Activated T-cell treated with anti-CD3 and anti-CD28 coated beads for 48 hours (primary cell): ENCODE results near the gene TAB3.

Source experiments
- DNase-seq: peaks from one replicate; pipeline ENCODE4 v3.0.0-alpha.2; 2020; ENCODE audit warnings: low read depth

The TAB3 gene

GRCh38 chrX:30887288-30887687, 1.8 kb downstream of the TAB3 start:
- DNase-seq = no peak

GRCh38 chrX:30885136-30885535, 3.9 kb downstream of the TAB3 start:
- no peak for DNase-seq

GRCh38 chrX:30883138-30883537, 5.9 kb downstream of the TAB3 start:
- DNase-seq = no peak

GRCh38 chrX:30881797-30882196, 7.3 kb downstream of the TAB3 start:
- no peak for DNase-seq

GRCh38 chrX:30881390-30881789, 7.7 kb downstream of the TAB3 start:
- no peak for DNase-seq

GRCh38 chrX:30880058-30880457, 9.0 kb downstream of the TAB3 start:
- DNase-seq = no peak

- DNase-seq = no peak
These were observed 12.7 kb downstream of the TAB3 start for GRCh38 chrX:30876367-30876766.

GRCh38 chrX:30875957-30876356, 13.1 kb downstream of the TAB3 start:
- DNase-seq = no peak

- no peak for DNase-seq
These were observed 14.2 kb downstream of the TAB3 start for GRCh38 chrX:30874851-30875250.

GRCh38 chrX:30870572-30870971, 18.5 kb downstream of the TAB3 start:
- DNase-seq = no peak

GRCh38 chrX:30865612-30866011, 23.4 kb downstream of the TAB3 start:
- no peak for DNase-seq

GRCh38 chrX:30865015-30865414, 24.0 kb downstream of the TAB3 start:
- DNase-seq = no peak

GRCh38 chrX:30864383-30864785, 24.7 kb downstream of the TAB3 start:
- no peak for DNase-seq

- DNase-seq = no peak
These were observed 25.1 kb downstream of the TAB3 start for GRCh38 chrX:30863974-30864373.

GRCh38 chrX:30858098-30858497, 31.0 kb downstream of the TAB3 start:
- DNase-seq = no peak

GRCh38 chrX:30851449-30851848, 37.6 kb downstream of the TAB3 start:
- DNase-seq = no peak

- DNase-seq = no peak
These were observed 53.7 kb downstream of the TAB3 start for GRCh38 chrX:30835373-30835772.

- no peak for DNase-seq
These were observed 55.2 kb downstream of the TAB3 start for GRCh38 chrX:30833896-30834295.

GRCh38 chrX:30831082-30831481, 58.0 kb downstream of the TAB3 start:
- DNase-seq = peak; percentile 15

- DNase-seq = no peak
These were observed 58.6 kb downstream of the TAB3 start for GRCh38 chrX:30830326-30830943.

GRCh38 chrX:30824275-30824674, 64.8 kb downstream of the TAB3 start:
- DNase-seq = no peak

GRCh38 chrX:30822764-30823163, 66.3 kb downstream of the TAB3 start:
- DNase-seq = no peak

- no peak for DNase-seq
These were observed 66.9 kb downstream of the TAB3 start for GRCh38 chrX:30822068-30822681.

GRCh38 chrX:30821116-30821515, 67.9 kb downstream of the TAB3 start:
- no peak for DNase-seq
